ENCODE measurements around the gene MARCHF6. TPM values are rescaled to one million over a fixed set of nuclear protein-coding genes. Genes with fewer than 3 reads are reported as not detected.
A peak's percentile ranks its signal among the peaks of the same experiment; 100 is the strongest.

MARCHF6 gene
- total and polyA plus RNA-seq, 9 of the 15 experiments (the other 6 are each of a cell fraction or from before 2014, with no cell fraction given) = 74.1 to 456 (median 116) TPM

DNA sequence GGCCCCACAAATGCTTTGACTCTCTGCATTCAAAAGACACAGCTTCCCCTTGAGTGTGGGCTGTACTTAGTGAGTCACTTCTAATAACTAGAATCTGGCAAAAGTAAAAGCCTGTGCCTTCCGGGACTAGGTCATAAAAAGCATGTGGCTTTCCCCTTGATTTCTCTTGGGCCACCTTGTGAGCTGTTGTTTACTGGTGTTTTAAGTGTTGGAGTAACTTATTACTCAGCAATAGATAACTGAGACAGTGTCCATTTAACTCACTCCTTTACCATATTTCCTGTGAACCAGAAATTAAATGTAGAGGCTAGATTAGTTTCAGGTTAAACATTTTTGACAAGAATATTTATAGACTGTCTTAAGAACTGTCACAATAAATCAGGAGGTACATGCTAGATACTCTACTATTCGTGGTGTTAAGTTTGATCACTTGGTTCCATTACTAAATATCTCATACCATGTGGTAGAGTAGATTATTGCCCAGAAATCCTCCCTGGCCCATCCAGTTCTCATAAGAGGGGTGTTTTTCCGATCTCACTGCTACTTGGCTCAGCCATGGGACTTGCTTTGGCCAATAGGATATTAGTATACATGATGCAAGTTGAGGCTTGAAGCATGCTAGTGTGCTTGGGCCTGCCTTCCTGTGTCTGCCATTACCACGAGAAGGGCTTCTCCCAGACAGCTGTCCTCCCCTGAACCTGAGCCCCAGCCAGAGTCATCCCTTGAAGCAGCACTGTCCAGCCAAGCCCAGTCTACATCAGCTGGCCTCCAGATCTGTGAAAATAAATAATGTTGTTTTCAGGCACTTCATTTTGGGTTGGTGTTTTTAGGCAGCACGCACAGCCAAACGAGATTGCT lies 35.4 kb upstream of the MARCHF6 start:
- Histone ChIP-seq H2AFZ (ENCODE audit: low read depth, low read length) (peak overlapping the region; percentile 89), H3K9ac (ENCODE audit: insufficient read depth in 1 of 2, low read depth in 2 of 2, low read length in 2 of 2) (peak overlapping the region; percentile 37 to 57; a peak in 3 of 4 replicates), H3K4me1 (replicated peaks in 1 of 2; ENCODE audit: control insufficient read depth in 2 of 2, insufficient read depth in 2 of 2, low read length in 2 of 2) (peaks cover 33 to 35% of the 10 kb centered on the region in 2 experiments), H3K4me2 (ENCODE audit: insufficient read depth, low read length) (no peak overlapping the region), H3K4me3 (no peak overlapping the region), H3K36me3 (ENCODE audit: control insufficient read depth, insufficient read depth, low read length) (no peaks in the 10 kb centered on the region), H3K27me3 (ENCODE audit: control insufficient read depth in 2 of 2, insufficient read depth in 2 of 2, low read length in 2 of 2) (no peaks in the 10 kb centered on the region; a peak in 1 of 5 replicates), H3K9me3 (replicated peaks; ENCODE audit: control insufficient read depth, insufficient read depth, low read depth, low read length) (no peaks in the 10 kb centered on the region), H3K79me2 (ENCODE audit: control insufficient read depth, insufficient read depth, low read length) (no peaks in the 10 kb centered on the region), H3K27ac (ENCODE audit: extremely low read depth, low read depth, low read length) (peak overlapping the region; percentile 77), H3K9me1 (ENCODE audit: control insufficient read depth, insufficient read depth, low read length) (no peaks in the 10 kb centered on the region), H4K20me1 (replicated peaks; ENCODE audit: control insufficient read depth, insufficient read depth, low read length) (no peaks in the 10 kb centered on the region)
- peak; percentile 69 for FAIRE-seq
- WGBS (ENCODE audit: insufficient coverage, low coverage, missing lambda C conversion rate) = 31% methylated on average over 6 of the region's 6 CpGs
- BruUV-seq (replicated peaks) = no TSS peak
- peak; percentile 30 for ATAC-seq
- peak in 3 of 4 experiments; percentile 20 to 81 (median 63) for DNase-seq (ENCODE audit: extremely low read depth in 1 of 4, low spot score in 3 of 4)
- CTCF ChIA-PET (ENCODE audit: low intra/inter-chr PET ratio) = no interaction called here
- in situ Hi-C loops (cut with MboI) (no loop called here), intact Hi-C loops (cut with micrococcal nuclease) (loop anchor here (2.0 to 5.0 kb wide), 2 partner anchors 47 to 119 kb away; no protein-coding TSS in a partner anchor)
- POLR2A ChIA-PET = interaction anchor here (0.8 to 4.4 kb wide), 3 partner anchors 9 to 13 kb away, joined by 3 to 31 read pairs (median 3); partner anchors contain the start of gene CMBL
- TF ChIP-seq MECOM (CRISPR knock-in tag; IDR thresholded peaks at IDR 0.05) = peak; percentile 35; the same call in 1 of the 2 replicates
- TF ChIP-seq POLR2AphosphoS2 (IDR thresholded peaks at IDR 0.05; ENCODE audit: low read length) = no peak
- TF ChIP-seq STAT5A (IDR thresholded peaks at IDR 0.05; ENCODE audit: borderline replicate concordance, low read length) = no peak
- no peak for TF ChIP-seq NELFE (IDR thresholded peaks at IDR 0.05; ENCODE audit: insufficient read depth, insufficient read length)
- 0 out of 2 replicates have a peak, but pooled peaks have one; percentile 14 for TF ChIP-seq MEF2D (tag; conservative IDR thresholded peaks at IDR 0.05; ENCODE audit: low read depth)
- no peak for TF ChIP-seq MCM3 (IDR thresholded peaks at IDR 0.05)
- no peak for TF ChIP-seq SAFB (IDR thresholded peaks at IDR 0.05; ENCODE audit: borderline replicate concordance, low read depth, low read length)
- TF ChIP-seq NFRKB (IDR thresholded peaks at IDR 0.05; ENCODE audit: low read depth) = peak; percentile 55; the same call in 1 of the 2 replicates
- TF ChIP-seq ZBTB1 (CRISPR knock-in tag; IDR thresholded peaks at IDR 0.05; ENCODE audit: borderline replicate concordance, low read depth) = no peak
- no peak for TF ChIP-seq ILK (tag; IDR thresholded peaks at IDR 0.05; ENCODE audit: borderline replicate concordance, low read depth)
- TF ChIP-seq, protein P1, sequence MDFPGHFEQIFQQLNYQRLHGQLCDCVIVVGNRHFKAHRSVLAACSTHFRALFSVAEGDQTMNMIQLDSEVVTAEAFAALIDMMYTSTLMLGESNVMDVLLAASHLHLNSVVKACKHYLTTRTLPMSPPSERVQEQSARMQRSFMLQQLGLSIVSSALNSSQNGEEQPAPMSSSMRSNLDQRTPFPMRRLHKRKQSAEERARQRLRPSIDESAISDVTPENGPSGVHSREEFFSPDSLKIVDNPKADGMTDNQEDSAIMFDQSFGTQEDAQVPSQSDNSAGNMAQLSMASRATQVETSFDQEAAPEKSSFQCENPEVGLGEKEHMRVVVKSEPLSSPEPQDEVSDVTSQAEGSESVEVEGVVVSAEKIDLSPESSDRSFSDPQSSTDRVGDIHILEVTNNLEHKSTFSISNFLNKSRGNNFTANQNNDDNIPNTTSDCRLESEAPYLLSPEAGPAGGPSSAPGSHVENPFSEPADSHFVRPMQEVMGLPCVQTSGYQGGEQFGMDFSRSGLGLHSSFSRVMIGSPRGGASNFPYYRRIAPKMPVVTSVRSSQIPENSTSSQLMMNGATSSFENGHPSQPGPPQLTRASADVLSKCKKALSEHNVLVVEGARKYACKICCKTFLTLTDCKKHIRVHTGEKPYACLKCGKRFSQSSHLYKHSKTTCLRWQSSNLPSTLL (IDR thresholded peaks at IDR 0.05) = no peak
- TF ChIP-seq, protein P2, sequence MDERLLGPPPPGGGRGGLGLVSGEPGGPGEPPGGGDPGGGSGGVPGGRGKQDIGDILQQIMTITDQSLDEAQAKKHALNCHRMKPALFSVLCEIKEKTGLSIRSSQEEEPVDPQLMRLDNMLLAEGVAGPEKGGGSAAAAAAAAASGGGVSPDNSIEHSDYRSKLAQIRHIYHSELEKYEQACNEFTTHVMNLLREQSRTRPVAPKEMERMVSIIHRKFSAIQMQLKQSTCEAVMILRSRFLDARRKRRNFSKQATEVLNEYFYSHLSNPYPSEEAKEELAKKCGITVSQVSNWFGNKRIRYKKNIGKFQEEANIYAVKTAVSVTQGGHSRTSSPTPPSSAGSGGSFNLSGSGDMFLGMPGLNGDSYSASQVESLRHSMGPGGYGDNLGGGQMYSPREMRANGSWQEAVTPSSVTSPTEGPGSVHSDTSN (CRISPR knock-in tag; IDR thresholded peaks at IDR 0.05; ENCODE audit: low read depth) = no peak
- TF ChIP-seq, protein P2 (tag; conservative IDR thresholded peaks at IDR 0.05; ENCODE audit: low read depth) = peak; percentile 84
- TF ChIP-seq FOXJ3 (CRISPR knock-in tag; IDR thresholded peaks at IDR 0.05) = 0 out of 2 replicates have a peak, but pooled peaks have one; percentile 11
- TF ChIP-seq, protein P3, sequence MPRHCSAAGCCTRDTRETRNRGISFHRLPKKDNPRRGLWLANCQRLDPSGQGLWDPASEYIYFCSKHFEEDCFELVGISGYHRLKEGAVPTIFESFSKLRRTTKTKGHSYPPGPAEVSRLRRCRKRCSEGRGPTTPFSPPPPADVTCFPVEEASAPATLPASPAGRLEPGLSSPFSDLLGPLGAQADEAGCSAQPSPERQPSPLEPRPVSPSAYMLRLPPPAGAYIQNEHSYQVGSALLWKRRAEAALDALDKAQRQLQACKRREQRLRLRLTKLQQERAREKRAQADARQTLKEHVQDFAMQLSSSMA (CRISPR knock-in tag; IDR thresholded peaks at IDR 0.05) = no peak
- no peak for TF ChIP-seq MTA3 (IDR thresholded peaks at IDR 0.05; ENCODE audit: borderline replicate concordance)
